ENCODE measurements around the gene BNC2. TPM values are rescaled to one million over a fixed set of nuclear protein-coding genes. Genes with fewer than 3 reads are reported as not detected.

The BNC2 gene
- total RNA-seq, 1 donor from 2014 or later, result 5.4 TPM

DNA sequence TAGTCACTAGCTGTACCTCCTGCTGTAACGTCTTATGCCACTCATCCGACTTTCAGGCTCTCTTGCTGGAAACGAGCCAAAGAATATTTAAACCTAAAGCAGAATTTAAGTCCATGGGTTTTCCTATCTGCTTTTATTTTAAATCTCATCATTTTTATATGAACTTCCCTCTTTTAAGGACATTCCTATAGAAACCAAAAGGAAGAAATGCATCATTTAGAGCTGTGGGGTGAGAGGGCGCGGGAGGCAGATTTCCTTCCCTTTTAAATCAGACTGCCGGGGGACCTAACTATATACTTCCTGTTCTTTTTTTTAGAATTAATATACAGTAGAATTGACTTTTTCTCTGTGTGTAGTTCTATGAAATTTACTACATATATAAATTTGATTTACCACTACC is 468.8 kb downstream of the BNC2 start:
- DNase-seq (ENCODE audit: low read depth, low spot score), result no peak
- Mint-ChIP-seq H3K27ac (ENCODE audit: unreplicated experiment) (no peak overlapping the region), H3K9me3 (peaks cover 7% of the 10 kb centered on the region), H3K36me3 (ENCODE audit: low read depth) (no peaks in the 10 kb centered on the region), H3K4me1 (peaks cover 9% of the 10 kb centered on the region), H3K27me3 (ENCODE audit: low read depth) (no peaks in the 10 kb centered on the region), H3K4me3 (no peak overlapping the region)
- TF ChIP-seq, protein P1, sequence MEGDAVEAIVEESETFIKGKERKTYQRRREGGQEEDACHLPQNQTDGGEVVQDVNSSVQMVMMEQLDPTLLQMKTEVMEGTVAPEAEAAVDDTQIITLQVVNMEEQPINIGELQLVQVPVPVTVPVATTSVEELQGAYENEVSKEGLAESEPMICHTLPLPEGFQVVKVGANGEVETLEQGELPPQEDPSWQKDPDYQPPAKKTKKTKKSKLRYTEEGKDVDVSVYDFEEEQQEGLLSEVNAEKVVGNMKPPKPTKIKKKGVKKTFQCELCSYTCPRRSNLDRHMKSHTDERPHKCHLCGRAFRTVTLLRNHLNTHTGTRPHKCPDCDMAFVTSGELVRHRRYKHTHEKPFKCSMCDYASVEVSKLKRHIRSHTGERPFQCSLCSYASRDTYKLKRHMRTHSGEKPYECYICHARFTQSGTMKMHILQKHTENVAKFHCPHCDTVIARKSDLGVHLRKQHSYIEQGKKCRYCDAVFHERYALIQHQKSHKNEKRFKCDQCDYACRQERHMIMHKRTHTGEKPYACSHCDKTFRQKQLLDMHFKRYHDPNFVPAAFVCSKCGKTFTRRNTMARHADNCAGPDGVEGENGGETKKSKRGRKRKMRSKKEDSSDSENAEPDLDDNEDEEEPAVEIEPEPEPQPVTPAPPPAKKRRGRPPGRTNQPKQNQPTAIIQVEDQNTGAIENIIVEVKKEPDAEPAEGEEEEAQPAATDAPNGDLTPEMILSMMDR (conservative IDR thresholded peaks at IDR 0.05), result no peak

GRCh38 chr9:16398691-16399090 is 471.8 kb downstream of the BNC2 start:
- H3K9me3 Mint-ChIP-seq, result peaks cover 9% of the 10 kb centered on the region
- H3K27ac Mint-ChIP-seq (ENCODE audit: unreplicated experiment), result no peak overlapping the region
- no peak for DNase-seq (ENCODE audit: low read depth, low spot score)
- H3K36me3 Mint-ChIP-seq (ENCODE audit: low read depth), result peaks cover 2% of the 10 kb centered on the region
- H3K4me1 Mint-ChIP-seq, result peaks cover 8% of the 10 kb centered on the region
- TF ChIP-seq, protein P1 (conservative IDR thresholded peaks at IDR 0.05), result no peak
- no peak overlapping the region for H3K4me3 Mint-ChIP-seq
- no peaks in the 10 kb centered on the region for H3K27me3 Mint-ChIP-seq (ENCODE audit: low read depth)

DNA sequence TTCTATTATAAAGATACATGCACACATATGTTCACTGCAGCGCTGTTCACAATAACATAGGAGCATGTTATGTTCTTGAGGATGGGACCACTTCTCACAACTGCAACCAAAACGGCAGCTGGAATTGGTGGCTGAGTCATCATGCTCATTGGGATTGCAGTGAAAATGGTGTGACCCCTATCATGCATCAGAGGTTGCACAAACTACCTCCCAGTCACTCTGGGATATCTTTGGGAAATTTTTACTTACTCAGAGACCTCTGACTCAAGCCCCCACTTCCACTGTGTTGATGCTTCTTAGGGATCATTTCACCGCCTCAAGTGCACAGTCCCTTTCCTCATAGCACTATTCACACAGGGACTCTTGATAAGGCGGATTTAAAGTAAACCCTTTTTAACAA is 474.1 kb downstream of the BNC2 start:
- no peak for DNase-seq (ENCODE audit: low read depth, low spot score)
- Mint-ChIP-seq H3K36me3 (ENCODE audit: low read depth) (peaks cover 2% of the 10 kb centered on the region), H3K27me3 (ENCODE audit: low read depth) (no peaks in the 10 kb centered on the region), H3K4me3 (no peak overlapping the region), H3K9me3 (peaks cover 7% of the 10 kb centered on the region), H3K4me1 (peaks cover 8% of the 10 kb centered on the region), H3K27ac (ENCODE audit: unreplicated experiment) (no peak overlapping the region)
- TF ChIP-seq, protein P1 (conservative IDR thresholded peaks at IDR 0.05), result no peak

GRCh38 chr9:16391369-16391768 is 479.1 kb downstream of the BNC2 start:
- Mint-ChIP-seq H3K36me3 (ENCODE audit: low read depth) (peaks cover 2% of the 10 kb centered on the region), H3K9me3 (peaks cover 8% of the 10 kb centered on the region), H3K27me3 (ENCODE audit: low read depth) (no peaks in the 10 kb centered on the region), H3K27ac (ENCODE audit: unreplicated experiment) (no peak overlapping the region), H3K4me1 (peaks cover 7% of the 10 kb centered on the region), H3K4me3 (no peak overlapping the region)
- no peak for DNase-seq (ENCODE audit: low read depth, low spot score)
- TF ChIP-seq, protein P1 (conservative IDR thresholded peaks at IDR 0.05), result no peak

DNA sequence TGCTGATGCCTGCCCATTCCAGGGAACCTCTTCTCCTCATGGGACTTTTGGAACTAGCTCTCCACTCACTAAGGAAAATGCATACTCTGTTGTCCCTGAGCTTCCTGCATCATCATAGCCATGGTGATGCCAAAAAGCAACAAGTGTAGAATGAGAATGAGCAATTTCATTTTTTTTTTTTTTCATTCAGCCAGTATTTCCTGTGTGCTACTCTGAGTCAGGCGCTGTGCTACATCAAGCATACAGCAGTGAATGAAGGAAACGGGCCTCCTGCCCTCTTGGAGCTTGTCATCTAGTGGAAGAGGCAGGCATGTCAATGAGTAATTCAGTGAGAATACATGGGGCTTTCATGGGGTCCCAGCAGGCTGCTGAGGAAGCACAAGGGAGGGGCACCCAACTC is 483.1 kb downstream of the BNC2 start:
- no peak for DNase-seq (ENCODE audit: low read depth, low spot score)
- peaks cover 10% of the 10 kb centered on the region for H3K9me3 Mint-ChIP-seq
- TF ChIP-seq, protein P1 (conservative IDR thresholded peaks at IDR 0.05), result no peak
- no peaks in the 10 kb centered on the region for H3K27me3 Mint-ChIP-seq (ENCODE audit: low read depth)
- peaks cover 3% of the 10 kb centered on the region for H3K36me3 Mint-ChIP-seq (ENCODE audit: low read depth)
- H3K4me3 Mint-ChIP-seq, result no peak overlapping the region
- peaks cover 7% of the 10 kb centered on the region for H3K4me1 Mint-ChIP-seq
- H3K27ac Mint-ChIP-seq (ENCODE audit: unreplicated experiment), result no peak overlapping the region

DNA sequence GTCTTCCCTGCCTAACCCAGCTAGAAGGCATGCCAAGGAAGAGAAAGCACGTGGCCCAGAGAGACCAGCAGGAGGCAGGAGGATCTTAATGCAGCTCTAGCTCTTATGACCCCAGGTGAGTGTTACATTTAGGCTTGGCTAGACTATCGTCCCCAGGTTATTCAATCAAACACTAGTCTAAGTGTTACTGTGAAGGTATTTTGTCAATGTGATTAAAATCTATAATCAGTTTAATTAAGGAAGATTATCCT is 483.7 kb downstream of the BNC2 start:
- DNase-seq (ENCODE audit: low read depth, low spot score), result no peak
- H3K4me1 Mint-ChIP-seq, result peaks cover 7% of the 10 kb centered on the region
- TF ChIP-seq, protein P1 (conservative IDR thresholded peaks at IDR 0.05), result no peak
- H3K9me3 Mint-ChIP-seq, result peaks cover 10% of the 10 kb centered on the region
- H3K27me3 Mint-ChIP-seq (ENCODE audit: low read depth), result no peaks in the 10 kb centered on the region
- no peak overlapping the region for H3K27ac Mint-ChIP-seq (ENCODE audit: unreplicated experiment)
- peaks cover 3% of the 10 kb centered on the region for H3K36me3 Mint-ChIP-seq (ENCODE audit: low read depth)
- H3K4me3 Mint-ChIP-seq, result no peak overlapping the region
